ENCODE measurements around the gene SEC14L5.
A peak's percentile ranks its signal among the peaks of the same experiment; 100 is the strongest.

SEC14L5 gene

DNA sequence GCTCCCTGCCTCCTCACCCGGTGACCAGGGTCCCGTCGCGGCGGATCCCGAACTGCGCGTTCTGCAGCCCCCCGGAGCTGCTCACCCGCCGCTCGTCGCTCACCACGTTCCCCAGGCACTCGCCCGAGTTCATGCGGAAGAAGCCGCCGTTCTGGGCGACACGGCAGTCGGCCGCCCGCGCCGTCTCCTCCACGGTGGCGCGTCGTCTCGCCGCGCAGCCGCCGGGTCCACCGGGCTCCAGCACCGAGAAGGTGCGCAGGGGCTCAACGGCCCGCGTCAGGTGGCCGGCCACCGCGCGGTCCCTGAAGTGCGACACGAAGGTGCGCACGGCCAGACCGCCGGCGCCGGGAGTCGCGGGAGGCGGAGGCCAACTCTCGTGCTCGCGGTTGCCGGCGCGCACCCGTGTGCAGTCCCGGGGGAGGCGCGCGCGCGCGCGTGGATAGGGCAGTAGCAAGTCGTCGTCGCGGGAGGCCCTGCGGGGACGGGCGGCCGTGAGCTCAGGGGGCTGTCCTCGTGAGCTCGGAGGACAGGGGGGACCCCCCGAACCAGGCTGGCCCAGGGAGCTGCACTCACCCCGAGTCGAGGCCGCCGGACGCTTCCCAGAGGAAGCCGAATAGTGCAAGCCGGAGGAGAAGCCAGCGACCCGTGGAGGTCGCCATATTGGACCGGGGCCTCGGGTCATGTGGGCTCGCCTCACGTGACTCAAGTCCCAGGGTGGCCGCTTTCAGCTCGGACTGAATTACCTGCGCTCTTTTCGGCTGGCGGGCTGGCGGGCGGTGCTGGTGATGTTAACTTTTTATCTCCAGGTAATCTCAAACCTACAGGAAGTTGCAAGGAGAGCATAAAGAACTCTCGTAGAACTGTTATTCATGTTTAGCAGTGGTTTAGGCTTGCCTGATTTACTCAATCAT, 75.4 kb downstream of the SEC14L5 start, which contains the start of gene NAGPA (continued):
- peak; percentile 56 for TF ChIP-seq ZNF518A (tag by site-specific recombination; conservative IDR thresholded peaks at IDR 0.05; ENCODE audit: low read depth)
- no peak for TF ChIP-seq ZNF626 (tag by site-specific recombination; IDR thresholded peaks at IDR 0.05)
- TF ChIP-seq ZFP41 (tag by site-specific recombination; IDR thresholded peaks at IDR 0.05; ENCODE audit: borderline replicate concordance): no peak
- TF ChIP-seq, protein P1, sequence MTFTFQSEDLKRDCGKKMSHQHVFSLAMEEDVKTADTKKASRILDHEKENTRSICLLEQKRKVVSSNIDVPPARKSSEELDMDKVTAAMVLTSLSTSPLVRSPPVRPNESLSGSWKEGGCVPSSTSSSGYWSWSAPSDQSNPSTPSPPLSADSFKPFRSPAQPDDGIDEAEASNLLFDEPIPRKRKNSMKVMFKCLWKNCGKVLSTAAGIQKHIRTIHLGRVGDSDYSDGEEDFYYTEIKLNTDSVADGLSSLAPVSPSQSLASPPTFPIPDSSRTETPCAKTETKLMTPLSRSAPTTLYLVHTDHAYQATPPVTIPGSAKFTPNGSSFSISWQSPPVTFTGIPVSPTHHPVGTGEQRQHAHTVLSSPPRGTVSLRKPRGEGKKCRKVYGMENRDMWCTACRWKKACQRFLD (tag by site-specific recombination; IDR thresholded peaks at IDR 0.05): peak; percentile 81; the same call in 1 of the 2 replicates
- peak; percentile 79 for TF ChIP-seq KLF8 (tag by site-specific recombination; IDR thresholded peaks at IDR 0.05)
- peak; percentile 80 for TF ChIP-seq ZNF692 (tag by site-specific recombination; IDR thresholded peaks at IDR 0.05)
- TF ChIP-seq ZFP69B (tag by site-specific recombination; IDR thresholded peaks at IDR 0.05): peak; percentile 77; the same call in 1 of the 2 replicates
- no peak; the same call in 1 of the 2 replicates for TF ChIP-seq ZNF600 (tag by site-specific recombination; IDR thresholded peaks at IDR 0.05)
- TF ChIP-seq, protein P2, sequence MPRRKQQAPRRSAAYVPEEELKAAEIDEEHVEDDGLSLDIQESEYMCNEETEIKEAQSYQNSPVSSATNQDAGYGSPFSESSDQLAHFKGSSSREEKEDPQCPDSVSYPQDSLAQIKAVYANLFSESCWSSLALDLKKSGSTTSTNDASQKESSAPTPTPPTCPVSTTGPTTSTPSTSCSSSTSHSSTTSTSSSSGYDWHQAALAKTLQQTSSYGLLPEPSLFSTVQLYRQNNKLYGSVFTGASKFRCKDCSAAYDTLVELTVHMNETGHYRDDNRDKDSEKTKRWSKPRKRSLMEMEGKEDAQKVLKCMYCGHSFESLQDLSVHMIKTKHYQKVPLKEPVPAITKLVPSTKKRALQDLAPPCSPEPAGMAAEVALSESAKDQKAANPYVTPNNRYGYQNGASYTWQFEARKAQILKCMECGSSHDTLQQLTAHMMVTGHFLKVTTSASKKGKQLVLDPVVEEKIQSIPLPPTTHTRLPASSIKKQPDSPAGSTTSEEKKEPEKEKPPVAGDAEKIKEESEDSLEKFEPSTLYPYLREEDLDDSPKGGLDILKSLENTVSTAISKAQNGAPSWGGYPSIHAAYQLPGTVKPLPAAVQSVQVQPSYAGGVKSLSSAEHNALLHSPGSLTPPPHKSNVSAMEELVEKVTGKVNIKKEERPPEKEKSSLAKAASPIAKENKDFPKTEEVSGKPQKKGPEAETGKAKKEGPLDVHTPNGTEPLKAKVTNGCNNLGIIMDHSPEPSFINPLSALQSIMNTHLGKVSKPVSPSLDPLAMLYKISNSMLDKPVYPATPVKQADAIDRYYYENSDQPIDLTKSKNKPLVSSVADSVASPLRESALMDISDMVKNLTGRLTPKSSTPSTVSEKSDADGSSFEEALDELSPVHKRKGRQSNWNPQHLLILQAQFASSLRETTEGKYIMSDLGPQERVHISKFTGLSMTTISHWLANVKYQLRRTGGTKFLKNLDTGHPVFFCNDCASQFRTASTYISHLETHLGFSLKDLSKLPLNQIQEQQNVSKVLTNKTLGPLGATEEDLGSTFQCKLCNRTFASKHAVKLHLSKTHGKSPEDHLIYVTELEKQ (tag by site-specific recombination; IDR thresholded peaks at IDR 0.05; ENCODE audit: borderline replicate concordance): no peak
- peak; percentile 76; the same call in 1 of the 2 replicates for TF ChIP-seq ZFP37 (tag by site-specific recombination; IDR thresholded peaks at IDR 0.05)
- no peak for TF ChIP-seq ELK4 (IDR thresholded peaks at IDR 0.05; ENCODE audit: borderline replicate concordance, low read depth, low read length)
- peak; percentile 35; the same call in 1 of the 2 replicates for TF ChIP-seq ZNF488 (tag by site-specific recombination; IDR thresholded peaks at IDR 0.05)
- TF ChIP-seq, protein P3, sequence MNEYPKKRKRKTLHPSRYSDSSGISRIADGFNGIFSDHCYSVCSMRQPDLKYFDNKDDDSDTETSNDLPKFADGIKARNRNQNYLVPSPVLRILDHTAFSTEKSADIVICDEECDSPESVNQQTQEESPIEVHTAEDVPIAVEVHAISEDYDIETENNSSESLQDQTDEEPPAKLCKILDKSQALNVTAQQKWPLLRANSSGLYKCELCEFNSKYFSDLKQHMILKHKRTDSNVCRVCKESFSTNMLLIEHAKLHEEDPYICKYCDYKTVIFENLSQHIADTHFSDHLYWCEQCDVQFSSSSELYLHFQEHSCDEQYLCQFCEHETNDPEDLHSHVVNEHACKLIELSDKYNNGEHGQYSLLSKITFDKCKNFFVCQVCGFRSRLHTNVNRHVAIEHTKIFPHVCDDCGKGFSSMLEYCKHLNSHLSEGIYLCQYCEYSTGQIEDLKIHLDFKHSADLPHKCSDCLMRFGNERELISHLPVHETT (tag by site-specific recombination; IDR thresholded peaks at IDR 0.05): peak; percentile 94
- TF ChIP-seq, protein P4, sequence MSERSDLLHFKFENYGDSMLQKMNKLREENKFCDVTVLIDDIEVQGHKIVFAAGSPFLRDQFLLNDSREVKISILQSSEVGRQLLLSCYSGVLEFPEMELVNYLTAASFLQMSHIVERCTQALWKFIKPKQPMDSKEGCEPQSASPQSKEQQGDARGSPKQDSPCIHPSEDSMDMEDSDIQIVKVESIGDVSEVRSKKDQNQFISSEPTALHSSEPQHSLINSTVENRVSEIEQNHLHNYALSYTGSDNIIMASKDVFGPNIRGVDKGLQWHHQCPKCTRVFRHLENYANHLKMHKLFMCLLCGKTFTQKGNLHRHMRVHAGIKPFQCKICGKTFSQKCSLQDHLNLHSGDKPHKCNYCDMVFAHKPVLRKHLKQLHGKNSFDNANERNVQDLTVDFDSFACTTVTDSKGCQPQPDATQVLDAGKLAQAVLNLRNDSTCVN (tag by site-specific recombination; optimal IDR thresholded peaks at IDR 0.05): peak; percentile 98
- TF ChIP-seq, protein P5, sequence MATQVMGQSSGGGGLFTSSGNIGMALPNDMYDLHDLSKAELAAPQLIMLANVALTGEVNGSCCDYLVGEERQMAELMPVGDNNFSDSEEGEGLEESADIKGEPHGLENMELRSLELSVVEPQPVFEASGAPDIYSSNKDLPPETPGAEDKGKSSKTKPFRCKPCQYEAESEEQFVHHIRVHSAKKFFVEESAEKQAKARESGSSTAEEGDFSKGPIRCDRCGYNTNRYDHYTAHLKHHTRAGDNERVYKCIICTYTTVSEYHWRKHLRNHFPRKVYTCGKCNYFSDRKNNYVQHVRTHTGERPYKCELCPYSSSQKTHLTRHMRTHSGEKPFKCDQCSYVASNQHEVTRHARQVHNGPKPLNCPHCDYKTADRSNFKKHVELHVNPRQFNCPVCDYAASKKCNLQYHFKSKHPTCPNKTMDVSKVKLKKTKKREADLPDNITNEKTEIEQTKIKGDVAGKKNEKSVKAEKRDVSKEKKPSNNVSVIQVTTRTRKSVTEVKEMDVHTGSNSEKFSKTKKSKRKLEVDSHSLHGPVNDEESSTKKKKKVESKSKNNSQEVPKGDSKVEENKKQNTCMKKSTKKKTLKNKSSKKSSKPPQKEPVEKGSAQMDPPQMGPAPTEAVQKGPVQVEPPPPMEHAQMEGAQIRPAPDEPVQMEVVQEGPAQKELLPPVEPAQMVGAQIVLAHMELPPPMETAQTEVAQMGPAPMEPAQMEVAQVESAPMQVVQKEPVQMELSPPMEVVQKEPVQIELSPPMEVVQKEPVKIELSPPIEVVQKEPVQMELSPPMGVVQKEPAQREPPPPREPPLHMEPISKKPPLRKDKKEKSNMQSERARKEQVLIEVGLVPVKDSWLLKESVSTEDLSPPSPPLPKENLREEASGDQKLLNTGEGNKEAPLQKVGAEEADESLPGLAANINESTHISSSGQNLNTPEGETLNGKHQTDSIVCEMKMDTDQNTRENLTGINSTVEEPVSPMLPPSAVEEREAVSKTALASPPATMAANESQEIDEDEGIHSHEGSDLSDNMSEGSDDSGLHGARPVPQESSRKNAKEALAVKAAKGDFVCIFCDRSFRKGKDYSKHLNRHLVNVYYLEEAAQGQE (tag by site-specific recombination; IDR thresholded peaks at IDR 0.05): peak; percentile 61

Measured in HEK293 (cell line).